ENCODE results near the gene ZNF518B. TPM values are rescaled to one million over a fixed set of nuclear protein-coding genes. Genes with fewer than 3 reads are reported as not detected.

Gene ZNF518B
- polyA plus RNA-seq, 1 of the 3 experiments (the other 2 are of a cell fraction): 3.1 TPM

DNA sequence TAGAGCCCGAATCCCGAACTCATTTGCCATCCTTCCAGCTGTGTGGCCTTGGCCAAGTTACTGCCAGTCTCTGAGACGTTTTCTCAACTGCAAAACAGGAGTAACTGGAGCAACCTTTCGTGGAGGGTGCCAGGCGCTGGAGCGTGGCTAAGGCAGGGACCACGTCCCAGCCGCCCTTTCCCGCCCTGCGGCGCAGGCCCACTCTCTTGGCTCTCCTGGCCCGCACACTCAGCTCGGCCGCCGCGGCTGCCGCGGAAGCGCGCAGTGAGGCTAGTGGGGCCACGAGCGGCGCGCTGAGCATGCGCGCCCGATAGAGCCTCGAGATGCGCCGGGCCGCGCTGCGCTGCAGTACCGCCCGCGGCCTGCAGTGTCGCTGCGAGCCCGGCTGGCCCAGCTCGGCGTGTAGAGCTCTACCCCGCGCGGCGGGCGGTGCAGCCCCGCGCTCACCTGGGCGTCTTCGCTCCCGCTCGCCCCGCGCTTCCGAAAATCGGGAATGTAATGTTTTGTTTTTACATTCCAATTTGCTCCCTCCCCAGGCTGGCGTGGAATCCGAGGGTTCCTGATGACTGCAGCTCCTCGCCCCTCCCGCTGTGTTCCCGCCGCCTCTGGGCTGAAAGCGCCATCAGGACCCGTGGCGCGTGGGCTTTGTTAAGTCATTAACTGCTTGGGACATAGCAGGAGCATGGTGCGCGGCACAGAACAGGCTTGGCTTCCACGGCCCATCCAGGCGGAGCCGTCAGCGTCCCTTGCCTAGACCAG is 4.0 kb upstream of the ZNF518B start (continued):
- TF ChIP-seq, protein P1, sequence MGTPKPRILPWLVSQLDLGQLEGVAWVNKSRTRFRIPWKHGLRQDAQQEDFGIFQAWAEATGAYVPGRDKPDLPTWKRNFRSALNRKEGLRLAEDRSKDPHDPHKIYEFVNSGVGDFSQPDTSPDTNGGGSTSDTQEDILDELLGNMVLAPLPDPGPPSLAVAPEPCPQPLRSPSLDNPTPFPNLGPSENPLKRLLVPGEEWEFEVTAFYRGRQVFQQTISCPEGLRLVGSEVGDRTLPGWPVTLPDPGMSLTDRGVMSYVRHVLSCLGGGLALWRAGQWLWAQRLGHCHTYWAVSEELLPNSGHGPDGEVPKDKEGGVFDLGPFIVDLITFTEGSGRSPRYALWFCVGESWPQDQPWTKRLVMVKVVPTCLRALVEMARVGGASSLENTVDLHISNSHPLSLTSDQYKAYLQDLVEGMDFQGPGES (IDR thresholded peaks at IDR 0.05; ENCODE audit: low read depth, low read length): no peak
- TF ChIP-seq, protein P2, sequence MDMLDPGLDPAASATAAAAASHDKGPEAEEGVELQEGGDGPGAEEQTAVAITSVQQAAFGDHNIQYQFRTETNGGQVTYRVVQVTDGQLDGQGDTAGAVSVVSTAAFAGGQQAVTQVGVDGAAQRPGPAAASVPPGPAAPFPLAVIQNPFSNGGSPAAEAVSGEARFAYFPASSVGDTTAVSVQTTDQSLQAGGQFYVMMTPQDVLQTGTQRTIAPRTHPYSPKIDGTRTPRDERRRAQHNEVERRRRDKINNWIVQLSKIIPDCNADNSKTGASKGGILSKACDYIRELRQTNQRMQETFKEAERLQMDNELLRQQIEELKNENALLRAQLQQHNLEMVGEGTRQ (IDR thresholded peaks at IDR 0.05; ENCODE audit: borderline replicate concordance, low read depth, low read length): no peak
- TF ChIP-seq, protein P3, sequence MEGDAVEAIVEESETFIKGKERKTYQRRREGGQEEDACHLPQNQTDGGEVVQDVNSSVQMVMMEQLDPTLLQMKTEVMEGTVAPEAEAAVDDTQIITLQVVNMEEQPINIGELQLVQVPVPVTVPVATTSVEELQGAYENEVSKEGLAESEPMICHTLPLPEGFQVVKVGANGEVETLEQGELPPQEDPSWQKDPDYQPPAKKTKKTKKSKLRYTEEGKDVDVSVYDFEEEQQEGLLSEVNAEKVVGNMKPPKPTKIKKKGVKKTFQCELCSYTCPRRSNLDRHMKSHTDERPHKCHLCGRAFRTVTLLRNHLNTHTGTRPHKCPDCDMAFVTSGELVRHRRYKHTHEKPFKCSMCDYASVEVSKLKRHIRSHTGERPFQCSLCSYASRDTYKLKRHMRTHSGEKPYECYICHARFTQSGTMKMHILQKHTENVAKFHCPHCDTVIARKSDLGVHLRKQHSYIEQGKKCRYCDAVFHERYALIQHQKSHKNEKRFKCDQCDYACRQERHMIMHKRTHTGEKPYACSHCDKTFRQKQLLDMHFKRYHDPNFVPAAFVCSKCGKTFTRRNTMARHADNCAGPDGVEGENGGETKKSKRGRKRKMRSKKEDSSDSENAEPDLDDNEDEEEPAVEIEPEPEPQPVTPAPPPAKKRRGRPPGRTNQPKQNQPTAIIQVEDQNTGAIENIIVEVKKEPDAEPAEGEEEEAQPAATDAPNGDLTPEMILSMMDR (IDR thresholded peaks at IDR 0.05): peak; percentile 66
- TF ChIP-seq NRF1 (IDR thresholded peaks at IDR 0.05; ENCODE audit: low read depth, low read length) (peak; percentile 77), CHD2 (IDR thresholded peaks at IDR 0.05; ENCODE audit: low read length, partially characterized antibody) (no peak), RAD21 (IDR thresholded peaks at IDR 0.05; ENCODE audit: low read length) (peak; percentile 39), MXI1 (IDR thresholded peaks at IDR 0.05; ENCODE audit: low read depth, low read length) (0 out of 2 replicates have a peak, but pooled peaks have one; percentile 25), EZH2phosphoT487 (IDR thresholded peaks at IDR 0.05; ENCODE audit: borderline replicate concordance, low read depth) (no peak), FOXM1 (IDR thresholded peaks at IDR 0.05; ENCODE audit: low read depth) (no peak), GABPA (IDR thresholded peaks at IDR 0.05; ENCODE audit: low read depth) (no peak), TAF1 (IDR thresholded peaks at IDR 0.05; ENCODE audit: borderline replicate concordance, low read depth, low read length) (no peak), RCOR1 (IDR thresholded peaks at IDR 0.05; ENCODE audit: low read length) (no peak), POLR2AphosphoS5 (IDR thresholded peaks at IDR 0.05; ENCODE audit: low read depth, low read length) (no peak)
- TF ChIP-seq, protein P4, sequence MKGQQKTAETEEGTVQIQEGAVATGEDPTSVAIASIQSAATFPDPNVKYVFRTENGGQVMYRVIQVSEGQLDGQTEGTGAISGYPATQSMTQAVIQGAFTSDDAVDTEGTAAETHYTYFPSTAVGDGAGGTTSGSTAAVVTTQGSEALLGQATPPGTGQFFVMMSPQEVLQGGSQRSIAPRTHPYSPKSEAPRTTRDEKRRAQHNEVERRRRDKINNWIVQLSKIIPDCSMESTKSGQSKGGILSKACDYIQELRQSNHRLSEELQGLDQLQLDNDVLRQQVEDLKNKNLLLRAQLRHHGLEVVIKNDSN (IDR thresholded peaks at IDR 0.05; ENCODE audit: borderline replicate concordance, low read depth): no peak
- TF ChIP-seq, protein P5, sequence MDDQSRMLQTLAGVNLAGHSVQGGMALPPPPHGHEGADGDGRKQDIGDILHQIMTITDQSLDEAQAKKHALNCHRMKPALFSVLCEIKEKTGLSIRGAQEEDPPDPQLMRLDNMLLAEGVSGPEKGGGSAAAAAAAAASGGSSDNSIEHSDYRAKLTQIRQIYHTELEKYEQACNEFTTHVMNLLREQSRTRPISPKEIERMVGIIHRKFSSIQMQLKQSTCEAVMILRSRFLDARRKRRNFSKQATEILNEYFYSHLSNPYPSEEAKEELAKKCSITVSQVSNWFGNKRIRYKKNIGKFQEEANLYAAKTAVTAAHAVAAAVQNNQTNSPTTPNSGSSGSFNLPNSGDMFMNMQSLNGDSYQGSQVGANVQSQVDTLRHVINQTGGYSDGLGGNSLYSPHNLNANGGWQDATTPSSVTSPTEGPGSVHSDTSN (IDR thresholded peaks at IDR 0.05): no peak
- TF ChIP-seq, protein P6, sequence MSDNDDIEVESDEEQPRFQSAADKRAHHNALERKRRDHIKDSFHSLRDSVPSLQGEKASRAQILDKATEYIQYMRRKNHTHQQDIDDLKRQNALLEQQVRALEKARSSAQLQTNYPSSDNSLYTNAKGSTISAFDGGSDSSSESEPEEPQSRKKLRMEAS (IDR thresholded peaks at IDR 0.05; ENCODE audit: low read depth): no peak
